Measurements from ENCODE around the gene CHRFAM7A.
"Not testable (repeated sequence)": the region's sequence is repeated elsewhere in the genome, so short reads cannot be mapped to it uniquely, and the experiment has no call there.

- not testable (repeated sequence) for TF ChIP-seq CTCF (IDR thresholded peaks at IDR 0.05); POLR2AphosphoS5 (IDR thresholded peaks at IDR 0.05; ENCODE audit: low read depth, low read length); RFX5 (IDR thresholded peaks at IDR 0.05; ENCODE audit: low read length); RAD21 (IDR thresholded peaks at IDR 0.05; ENCODE audit: low read length); EZH2phosphoT487 (IDR thresholded peaks at IDR 0.05; ENCODE audit: borderline replicate concordance, low read depth); PBX3 (IDR thresholded peaks at IDR 0.05); SIN3A (IDR thresholded peaks at IDR 0.05; ENCODE audit: borderline replicate concordance, low read depth, low read length); FOSL2 (IDR thresholded peaks at IDR 0.05; ENCODE audit: borderline replicate concordance, low read depth); USF2 (IDR thresholded peaks at IDR 0.05; ENCODE audit: borderline replicate concordance, low read depth, low read length)
Observed at GRCh38 chr15:30414160-30414559, 20.8 kb upstream of the CHRFAM7A start, which contains the start of gene GOLGA8R.
